HAP-1 (cell line): Measurements from ENCODE around the gene MAP3K8.

Source experiments
- DNase-seq, 2 experiments: peaks; one replicate each; pipeline ENCODE4 v3.0.0-alpha.2; 2016 to 2020; ENCODE audit warnings: low spot score in 2 of 2
- H3K27me3 ChIP-seq: fragments of 250-450 bp; sonication (Bioruptor Pico); 2 replicates; pipeline ENCODE4 v1.5.1; 2020; ENCODE audit warnings: low read depth, mild to moderate bottlenecking, moderate library complexity
- H3K36me3 ChIP-seq: fragments of 250-450 bp; sonication (Bioruptor Pico); replicated peaks from 2 replicates; pipeline ENCODE4 v1.5.1; 2020; ENCODE audit warnings: mild to moderate bottlenecking
- H3K4me1 ChIP-seq: fragments of 250-450 bp; sonication (Bioruptor Pico); 2 replicates; pipeline ENCODE4 v1.5.1; 2020; ENCODE audit warnings: mild to moderate bottlenecking
- H3K4me3 ChIP-seq: fragments of 250-450 bp; sonication (Bioruptor Pico); 2 replicates; pipeline ENCODE4 v1.5.1; 2020; ENCODE audit warnings: mild to moderate bottlenecking, moderate library complexity
- H3K9me3 ChIP-seq: fragments of 250-450 bp; sonication (Bioruptor Pico); 2 replicates; pipeline ENCODE4 v1.5.1; 2020; ENCODE audit warnings: mild to moderate bottlenecking, moderate library complexity
- in situ Hi-C: fragments of 300-500 bp; cut with MboI; formaldehyde crosslinking; loops from 3 replicates; pipeline ENCODE4 v1.14.3; 2020; ENCODE audit warnings: low sequenced_read_pairs, inconsistent platforms, mixed read lengths

Gene MAP3K8

DNA sequence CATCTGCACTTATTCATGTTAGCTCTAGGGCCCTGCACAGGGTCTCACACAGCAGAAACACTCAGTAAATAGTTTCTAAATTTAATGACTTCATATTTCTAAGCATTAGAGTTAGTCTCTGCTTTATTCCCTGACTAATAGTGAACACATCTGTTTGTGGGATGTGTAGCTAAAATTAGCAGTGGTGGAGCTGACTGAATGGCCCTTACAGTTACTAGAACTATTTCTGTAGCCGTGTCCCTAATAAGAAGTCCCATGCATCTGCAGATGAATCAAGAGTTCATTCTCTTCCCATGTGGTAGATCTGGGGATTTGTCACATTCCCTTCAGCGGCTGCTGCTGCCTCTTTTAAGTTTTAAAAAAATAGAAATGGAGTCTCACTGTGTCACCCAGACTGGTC lies 11.7 kb downstream of the MAP3K8 start:
- Histone ChIP-seq H3K36me3 (peaks cover 23% of the 10 kb centered on the region), H3K27me3 (no peaks in the 10 kb centered on the region), H3K9me3 (no peaks in the 10 kb centered on the region), H3K4me3 (no peak overlapping the region), H3K4me1 (no peaks in the 10 kb centered on the region)
- no peak for DNase-seq
- in situ Hi-C loops = no loop called here

DNA sequence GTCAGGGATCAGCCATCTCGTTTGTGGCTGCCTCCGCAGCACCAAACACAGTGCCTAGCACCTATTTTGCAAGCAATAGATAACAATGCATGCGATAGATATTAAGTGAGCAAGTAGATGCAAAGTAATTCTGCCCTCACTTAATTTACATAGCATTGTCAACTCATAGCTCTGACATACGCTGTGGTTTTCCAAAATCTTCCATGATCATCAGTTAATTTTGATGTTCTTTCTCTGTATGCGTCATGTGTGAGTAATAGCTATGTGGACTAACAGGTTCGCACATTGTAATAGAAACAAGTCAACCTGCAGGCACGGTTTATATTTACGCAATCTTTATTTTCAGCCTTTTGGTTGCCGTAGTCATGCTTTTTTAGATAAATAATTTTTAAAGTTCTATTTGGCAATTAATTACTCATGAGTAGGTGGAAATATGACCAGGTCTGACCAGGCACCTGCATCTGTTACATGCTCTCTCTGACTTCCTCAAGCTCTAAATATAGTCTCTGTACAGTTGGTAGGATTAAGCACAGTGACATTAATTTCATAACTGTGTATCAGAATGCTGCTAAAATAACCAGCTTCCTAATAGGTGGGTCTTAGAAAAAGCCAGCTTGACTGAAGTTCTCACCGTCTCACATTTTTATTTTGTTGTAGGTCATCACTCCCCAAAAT lies 13.3 kb downstream of the MAP3K8 start:
- Histone ChIP-seq H3K4me1 (no peaks in the 10 kb centered on the region), H3K36me3 (peaks cover 34% of the 10 kb centered on the region)
- in situ Hi-C loops = no loop called here

DNA sequence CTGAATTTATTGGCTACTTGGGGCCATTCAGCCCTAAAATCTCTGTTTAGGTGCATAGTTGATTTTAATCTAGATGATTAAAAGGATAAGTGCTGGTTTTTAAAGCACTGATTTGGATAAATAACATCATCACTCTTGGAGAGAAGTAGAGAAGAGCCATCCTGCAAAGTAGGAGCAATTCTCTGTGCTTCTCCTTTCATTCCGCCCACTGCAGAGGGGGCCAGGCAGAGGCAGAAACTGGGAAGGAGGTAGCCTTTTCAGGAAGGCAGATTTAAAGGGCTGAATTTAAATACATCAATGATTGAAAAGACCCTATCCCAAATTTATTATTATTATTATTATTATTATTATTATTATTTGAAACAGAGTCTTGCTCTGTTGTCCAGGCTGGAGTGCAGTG lies 14.1 kb downstream of the MAP3K8 start:
- Histone ChIP-seq H3K4me1 (no peaks in the 10 kb centered on the region), H3K27me3 (no peaks in the 10 kb centered on the region), H3K4me3 (no peak overlapping the region), H3K9me3 (no peaks in the 10 kb centered on the region), H3K36me3 (peaks cover 26% of the 10 kb centered on the region)
- no peak for DNase-seq
- in situ Hi-C loops = no loop called here

More for the DNA sequence above, 13.3 kb downstream of the MAP3K8 start:
- no peak for DNase-seq
- no peak overlapping the region for H3K4me3 ChIP-seq
- no peaks in the 10 kb centered on the region for H3K9me3 ChIP-seq
- no peaks in the 10 kb centered on the region for H3K27me3 ChIP-seq

DNA sequence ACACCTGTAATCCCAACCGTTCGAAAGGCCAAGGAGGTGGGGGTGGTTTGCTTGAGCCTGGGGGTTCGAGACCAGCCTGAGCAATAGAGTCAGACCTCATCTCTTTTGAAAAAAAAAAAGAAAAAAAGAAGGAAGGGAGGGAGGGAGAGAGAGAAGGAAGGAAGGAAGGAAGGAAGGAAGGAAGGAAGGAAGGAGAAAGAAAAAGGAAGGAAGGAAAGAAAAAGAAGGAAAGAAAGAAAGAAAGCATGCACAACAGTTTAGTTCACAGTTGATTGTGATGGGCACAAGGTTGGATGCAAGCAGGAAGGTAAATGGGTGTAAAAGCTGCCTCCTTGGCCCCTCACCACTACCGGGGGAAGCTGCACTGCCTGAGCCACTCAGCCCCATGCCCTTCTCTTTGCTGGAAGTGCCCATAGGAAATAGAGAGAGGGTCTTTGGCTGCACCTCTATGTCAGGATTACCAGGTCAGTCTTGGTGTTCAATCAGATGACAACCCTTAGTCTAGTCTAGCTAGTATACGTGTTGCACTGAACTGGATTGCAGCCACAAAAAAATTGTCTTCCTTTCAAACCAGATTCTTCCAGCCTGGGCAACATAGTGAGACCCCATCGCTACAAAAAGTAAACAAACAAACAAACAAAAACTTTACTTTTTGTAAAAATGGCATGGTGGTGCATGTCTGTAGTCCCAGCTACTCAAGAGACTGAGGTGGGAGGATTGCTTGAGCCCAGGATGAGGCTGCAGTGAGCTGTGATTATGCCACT lies 20.0 kb downstream of the MAP3K8 start:
- peaks cover 29% of the 10 kb centered on the region for H3K36me3 ChIP-seq
- H3K4me1 ChIP-seq = no peaks in the 10 kb centered on the region; the same call in 1 of the 2 replicates
- in situ Hi-C loops = no loop called here
- no peak overlapping the region for H3K4me3 ChIP-seq
- no peak for DNase-seq
- H3K27me3 ChIP-seq = no peaks in the 10 kb centered on the region
- no peaks in the 10 kb centered on the region for H3K9me3 ChIP-seq

DNA sequence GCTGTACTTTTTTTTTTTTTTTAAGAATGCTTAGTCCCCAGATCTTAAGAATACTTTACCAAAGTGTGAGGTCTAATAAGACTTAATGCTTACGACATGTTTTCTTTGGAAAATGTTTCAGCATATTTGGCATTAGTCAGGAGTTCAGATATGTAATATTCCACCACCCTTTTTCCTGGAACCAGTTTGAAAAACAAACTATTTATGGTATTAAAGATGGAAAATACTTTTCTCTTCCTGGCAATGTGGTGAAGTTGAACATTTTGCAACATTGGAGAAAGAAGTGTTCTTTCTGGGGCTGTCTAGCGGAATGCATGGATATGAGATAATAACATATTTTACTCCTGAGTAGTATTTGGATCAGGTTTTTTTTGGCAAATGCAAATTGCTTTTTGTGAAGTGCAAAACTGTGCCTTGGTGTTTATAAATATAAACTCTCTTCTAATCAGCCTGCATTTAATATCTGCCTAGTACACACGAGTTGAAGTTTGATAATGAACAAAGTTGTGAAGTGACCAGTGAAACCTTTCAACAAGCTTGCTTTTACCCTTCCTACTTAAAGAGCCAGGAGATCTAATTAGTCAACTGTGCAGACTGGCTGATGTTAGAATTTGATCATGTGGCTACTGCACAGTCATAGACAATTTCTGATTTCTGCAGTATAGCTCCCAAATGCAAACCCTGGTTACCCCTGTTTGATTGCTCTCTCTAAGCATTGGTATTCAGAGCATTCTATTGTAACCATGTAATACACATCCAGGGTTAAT lies 20.9 kb downstream of the MAP3K8 start:
- DNase-seq = no peak
- Histone ChIP-seq H3K27me3 (no peaks in the 10 kb centered on the region), H3K9me3 (no peaks in the 10 kb centered on the region), H3K4me1 (no peaks in the 10 kb centered on the region; the same call in 1 of the 2 replicates), H3K36me3 (peaks cover 35% of the 10 kb centered on the region), H3K4me3 (no peak overlapping the region)
- in situ Hi-C loops = no loop called here

DNA sequence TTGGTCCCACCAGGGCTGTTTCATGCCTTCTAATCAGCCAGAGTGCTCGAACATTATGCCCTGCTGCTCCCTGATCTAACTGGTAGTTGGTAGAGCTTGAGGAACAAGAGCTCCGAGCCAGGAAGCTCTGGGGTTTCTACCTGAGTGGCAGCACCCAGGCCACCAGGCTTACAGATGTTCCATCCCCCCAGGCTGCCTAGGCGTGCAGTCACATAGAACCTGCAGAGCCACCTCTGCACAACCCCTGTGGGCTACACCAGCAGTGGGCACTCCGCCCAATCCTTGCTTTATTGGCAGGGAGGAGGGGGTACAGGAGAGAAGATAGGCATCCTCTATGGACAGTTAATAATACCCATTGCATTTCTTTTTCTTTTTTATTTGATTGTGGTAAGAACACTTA lies 21.8 kb downstream of the MAP3K8 start:
- Histone ChIP-seq H3K27me3 (no peaks in the 10 kb centered on the region), H3K4me1 (no peaks in the 10 kb centered on the region; the same call in 1 of the 2 replicates), H3K4me3 (no peak overlapping the region), H3K9me3 (no peaks in the 10 kb centered on the region), H3K36me3 (peaks cover 37% of the 10 kb centered on the region)
- no peak for DNase-seq
- in situ Hi-C loops = no loop called here

DNA sequence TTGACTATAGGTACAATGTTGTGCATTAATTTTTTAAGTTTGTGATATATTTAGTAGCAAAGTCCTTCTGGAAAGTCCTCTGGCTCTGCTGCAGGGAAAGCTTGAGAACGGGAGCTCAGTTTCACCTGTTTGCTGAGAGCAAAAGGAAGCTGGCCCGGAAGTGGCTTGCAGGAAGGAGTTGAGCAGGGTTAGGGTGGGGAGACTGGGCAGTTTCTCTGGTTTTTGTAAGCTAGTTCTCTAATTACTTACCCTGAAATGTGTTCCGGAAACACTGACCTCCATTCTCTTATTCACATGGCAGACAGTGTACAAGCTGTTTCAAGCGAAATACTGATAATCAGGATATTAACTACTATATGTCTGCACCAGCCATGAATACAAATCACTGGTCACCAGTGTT lies 22.3 kb downstream of the MAP3K8 start:
- in situ Hi-C loops = no loop called here
- no peaks in the 10 kb centered on the region for H3K9me3 ChIP-seq
- H3K36me3 ChIP-seq = peaks cover 40% of the 10 kb centered on the region
- no peak overlapping the region for H3K4me3 ChIP-seq
- H3K4me1 ChIP-seq = no peaks in the 10 kb centered on the region; the same call in 1 of the 2 replicates
- DNase-seq = no peak
- H3K27me3 ChIP-seq = no peaks in the 10 kb centered on the region

DNA sequence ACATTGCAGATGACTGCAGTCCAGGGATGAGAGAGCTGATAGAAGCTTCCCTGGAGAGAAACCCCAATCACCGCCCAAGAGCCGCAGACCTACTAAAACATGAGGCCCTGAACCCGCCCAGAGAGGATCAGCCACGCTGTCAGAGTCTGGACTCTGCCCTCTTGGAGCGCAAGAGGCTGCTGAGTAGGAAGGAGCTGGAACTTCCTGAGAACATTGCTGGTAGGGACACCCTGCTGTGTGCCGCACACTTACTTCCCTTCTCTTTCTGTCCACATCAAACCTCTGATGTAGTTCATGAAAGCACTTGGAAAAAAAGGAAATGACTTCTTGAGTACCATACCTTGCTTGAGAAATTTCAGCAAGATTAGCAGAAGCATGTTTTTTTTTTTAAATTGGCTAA lies 25.3 kb downstream of the MAP3K8 start:
- no peak overlapping the region for H3K4me3 ChIP-seq
- no peak for DNase-seq
- H3K9me3 ChIP-seq = no peaks in the 10 kb centered on the region
- H3K4me1 ChIP-seq = no peaks in the 10 kb centered on the region; the same call in 1 of the 2 replicates
- peaks cover 34% of the 10 kb centered on the region for H3K36me3 ChIP-seq
- in situ Hi-C loops = no loop called here
- no peaks in the 10 kb centered on the region for H3K27me3 ChIP-seq

DNA sequence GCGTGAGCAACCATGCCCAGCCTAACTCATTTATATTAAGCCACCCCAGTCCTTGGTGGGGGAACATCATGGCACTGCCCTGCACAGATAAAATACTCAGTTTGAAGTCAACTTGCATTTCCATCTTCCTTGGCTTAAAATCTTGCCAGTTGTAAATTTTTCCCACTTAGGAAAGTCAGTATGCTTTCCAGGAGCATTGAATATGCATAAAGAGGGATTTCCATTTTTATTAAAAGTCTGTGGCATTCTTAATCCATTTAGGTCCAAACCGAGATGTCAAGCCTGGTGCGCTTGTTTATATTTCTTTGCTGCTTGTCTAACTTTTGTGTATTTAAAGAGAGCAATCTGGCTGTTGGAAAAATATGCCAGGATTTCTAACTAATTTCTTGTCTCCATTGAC lies 26.1 kb downstream of the MAP3K8 start:
- Histone ChIP-seq H3K27me3 (no peaks in the 10 kb centered on the region), H3K4me1 (no peaks in the 10 kb centered on the region; the same call in 1 of the 2 replicates), H3K4me3 (no peak overlapping the region), H3K9me3 (no peaks in the 10 kb centered on the region), H3K36me3 (peaks cover 34% of the 10 kb centered on the region)
- no peak for DNase-seq
- in situ Hi-C loops = no loop called here

DNA sequence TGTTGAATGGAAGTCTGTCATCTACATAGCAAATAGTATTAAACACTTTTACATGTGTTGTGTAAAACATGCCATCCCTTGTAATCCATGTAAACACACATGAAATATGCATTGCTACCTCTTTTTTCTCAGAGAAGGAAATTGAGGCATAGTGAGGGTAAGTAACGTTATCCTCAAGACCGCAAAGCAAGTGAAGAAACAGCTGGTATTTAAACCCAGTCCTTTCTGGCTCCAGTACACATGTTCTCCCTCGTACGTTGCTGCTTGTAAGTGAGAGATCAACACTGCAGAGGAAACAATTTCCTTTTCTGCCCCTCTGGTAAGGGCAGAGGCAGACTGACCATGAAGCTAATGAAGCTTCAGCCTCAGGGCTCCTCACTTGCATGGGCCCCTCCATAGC lies 28.5 kb downstream of the MAP3K8 start:
- H3K9me3 ChIP-seq = no peaks in the 10 kb centered on the region
- no peaks in the 10 kb centered on the region for H3K4me1 ChIP-seq
- H3K36me3 ChIP-seq = peaks cover 34% of the 10 kb centered on the region
- no peak overlapping the region for H3K4me3 ChIP-seq
- no peak for DNase-seq
- H3K27me3 ChIP-seq = no peaks in the 10 kb centered on the region
- in situ Hi-C loops = no loop called here

DNA sequence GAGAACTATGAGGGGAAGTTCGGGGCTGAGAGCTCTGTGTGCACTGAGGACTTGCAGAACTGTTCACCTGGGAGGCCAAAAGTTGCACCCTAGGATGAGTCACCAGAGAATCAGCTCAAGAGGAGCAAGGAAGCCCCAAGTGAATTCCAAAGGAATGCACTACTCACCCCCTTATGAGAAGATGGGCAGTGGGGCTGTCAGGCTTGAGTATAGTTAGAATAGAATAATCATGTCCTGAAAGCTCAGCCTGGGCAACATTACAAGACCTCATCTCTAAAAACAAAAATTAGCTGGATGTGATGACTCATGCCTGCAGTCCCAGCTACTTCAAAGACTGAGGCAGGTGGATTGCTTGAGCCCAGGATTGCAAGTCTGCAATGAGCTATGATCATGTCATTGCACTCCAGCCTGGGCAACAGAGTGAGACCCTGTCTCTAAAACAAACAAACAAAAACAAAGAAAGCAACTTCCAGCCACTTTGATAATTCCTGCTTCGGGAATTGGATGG lies 30.0 kb downstream of the MAP3K8 start:
- in situ Hi-C loops = no loop called here
- Histone ChIP-seq H3K9me3 (no peaks in the 10 kb centered on the region), H3K4me3 (no peak overlapping the region), H3K27me3 (no peaks in the 10 kb centered on the region), H3K4me1 (no peaks in the 10 kb centered on the region), H3K36me3 (peaks cover 26% of the 10 kb centered on the region)
- DNase-seq = no peak

DNA sequence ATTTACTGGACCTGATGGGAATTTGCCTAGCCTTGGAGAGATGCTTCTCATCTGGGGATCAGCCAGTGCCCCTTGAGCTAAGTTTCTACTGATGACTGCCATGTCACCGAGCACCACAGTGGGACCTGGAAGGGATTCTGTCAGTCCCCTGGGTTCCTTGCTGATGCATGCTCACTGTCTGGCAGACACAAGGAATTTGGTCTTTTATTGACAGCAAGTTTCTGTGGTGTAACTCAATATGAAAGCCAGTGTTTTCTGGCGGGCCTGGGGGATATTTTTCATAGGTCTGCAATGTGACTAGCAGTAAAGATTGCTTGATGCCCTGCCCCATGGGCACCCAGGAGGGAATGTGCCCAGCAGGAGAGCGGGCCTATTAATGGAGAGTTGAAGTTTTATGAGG lies 30.7 kb downstream of the MAP3K8 start:
- in situ Hi-C loops = no loop called here
- H3K36me3 ChIP-seq = peaks cover 20% of the 10 kb centered on the region
- no peaks in the 10 kb centered on the region for H3K9me3 ChIP-seq
- H3K4me3 ChIP-seq = no peak overlapping the region
- DNase-seq = no peak
- H3K4me1 ChIP-seq = no peaks in the 10 kb centered on the region
- no peaks in the 10 kb centered on the region for H3K27me3 ChIP-seq

DNA sequence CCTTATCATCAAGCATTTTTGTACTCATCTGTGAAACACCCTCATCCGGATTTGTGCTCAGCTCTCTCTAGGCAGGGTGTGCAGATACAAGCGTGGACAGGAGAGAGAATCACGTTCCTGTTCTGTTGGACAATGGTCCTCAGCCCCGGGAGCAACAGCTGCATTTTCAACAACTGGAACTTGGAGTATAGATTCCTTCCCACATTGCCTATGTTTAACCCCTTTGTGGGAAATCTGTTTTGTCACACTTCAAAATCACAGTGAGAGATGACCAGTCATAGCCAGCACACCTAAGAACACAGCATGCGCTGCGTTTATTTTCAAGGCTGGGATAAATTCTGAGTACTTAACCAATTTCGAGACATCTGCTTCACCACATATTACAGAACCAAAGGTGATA lies 32.5 kb downstream of the MAP3K8 start:
- H3K4me1 ChIP-seq = no peaks in the 10 kb centered on the region
- no peaks in the 10 kb centered on the region for H3K27me3 ChIP-seq
- peaks cover 3% of the 10 kb centered on the region for H3K36me3 ChIP-seq
- DNase-seq = no peak
- H3K4me3 ChIP-seq = no peak overlapping the region
- in situ Hi-C loops = no loop called here
- H3K9me3 ChIP-seq = no peaks in the 10 kb centered on the region
